Endothelial cell of umbilical vein (primary cell): Measurements from ENCODE around the gene SFSWAP. TPM values are rescaled to one million over a fixed set of nuclear protein-coding genes. Genes with fewer than 3 reads are reported as not detected.

Source experiments
- BruUV-seq: library from RNA; stranded (reverse); fragments of 400-500 nt; replicated peaks from 2 replicates; lab custom pipeline; 2021; lab: Mats Ljungman, UMichigan
- CTCF ChIA-PET: fragments of 300-600, 350-600 bp; sonication (Branson Sonifier 250); formaldehyde crosslinking; loops from one replicate; lab custom pipeline; 2021; ENCODE audit warnings: antibody characterized with exemption, inconsistent platforms; lab: Charles Lee
- POLR2A ChIA-PET: fragments of 300-600, 350-600 bp; sonication (Branson Sonifier 250); formaldehyde crosslinking; loops from one replicate; lab custom pipeline; 2021; ENCODE audit warnings: antibody characterized with exemption, inconsistent platforms; lab: Charles Lee
- DNase-seq: peaks from one replicate; pipeline ENCODE4 v3.0.0-alpha.2; 2011; ENCODE audit warnings: low read depth, low spot score
- FAIRE-seq: peaks from 2 replicates; lab custom pipeline; 2011; peaks lifted over from hg19 to GRCh38; lab: Jason Lieb, UNC
- H2AFZ ChIP-seq: 2 replicates; pipeline ENCODE4 v1.6.0; 2012; ENCODE audit warnings: low read depth, low read length, control low read depth, inconsistent platforms
- H3K27ac ChIP-seq: 2 replicates; pipeline ENCODE4 v1.5.1; 2011; ENCODE audit warnings: low read depth, mild to moderate bottlenecking, control low read depth, low read length, moderate library complexity; ENCODE audit not compliant: insufficient read depth
- H3K27me3 ChIP-seq, 2 experiments: 2 replicates each; pipeline versions ENCODE4 v1.6.0 to v1.6.1; 2011; ENCODE audit warnings: low read length in 2 of 2, mixed read lengths in 1 of 2; ENCODE audit not compliant: control insufficient read depth in 2 of 2, insufficient read depth in 2 of 2
- H3K36me3 ChIP-seq, 2 experiments: 2 replicates in 1 of 2; 3 replicates in 1 of 2; pipeline ENCODE4 v1.5.1; 2011; ENCODE audit warnings: low read length in 2 of 2, mild to moderate bottlenecking in 1 of 2, moderate library complexity in 1 of 2; ENCODE audit not compliant: control insufficient read depth in 2 of 2, insufficient read depth in 2 of 2; ENCODE audit errors: extremely low read depth in 1 of 2
- H3K4me1 ChIP-seq: 3 replicates; pipeline ENCODE4 v1.5.1; 2011; ENCODE audit warnings: mild to moderate bottlenecking, low read length; ENCODE audit not compliant: control insufficient read depth, insufficient read depth; ENCODE audit errors: extremely low read depth
- H3K4me2 ChIP-seq: 2 replicates; pipeline ENCODE4 v1.6.1; 2011; ENCODE audit warnings: low read length, control low read depth, mixed read lengths; ENCODE audit not compliant: insufficient read depth
- H3K4me3 ChIP-seq, 3 experiments: fragments of 200-600 bp in 1 of 3; sonication (generic), shearing (Covaris generic) in 1 of 3; replicated peaks in 1 of 3; 2 replicates each; pipeline ENCODE4 v1.5.1; 2011 to 2016; ENCODE audit warnings: control low read depth in 3 of 3, low read length in 3 of 3, mild to moderate bottlenecking in 2 of 3, inconsistent platforms in 1 of 3, low read depth in 1 of 3, moderate library complexity in 1 of 3; ENCODE audit not compliant: insufficient read depth in 1 of 3
- H3K79me2 ChIP-seq: 2 replicates; pipeline ENCODE4 v1.6.0; 2012; ENCODE audit warnings: low read length, inconsistent platforms; ENCODE audit not compliant: control insufficient read depth, insufficient read depth
- H3K9ac ChIP-seq: replicated peaks from 2 replicates; pipeline ENCODE3; 2011; ENCODE audit warnings: low read length, control low read depth; ENCODE audit not compliant: insufficient read depth; ENCODE audit errors: extremely low read depth
- H3K9me1 ChIP-seq: replicated peaks from 3 replicates; pipeline ENCODE4 v1.6.0; 2011; ENCODE audit warnings: mild to moderate bottlenecking, low read length; ENCODE audit not compliant: control insufficient read depth, insufficient read depth; ENCODE audit errors: extremely low read depth
- H3K9me3 ChIP-seq: replicated peaks from 2 replicates; pipeline ENCODE4 v1.5.1; 2012; ENCODE audit warnings: low read length, inconsistent platforms; ENCODE audit not compliant: control insufficient read depth, insufficient read depth
- H4K20me1 ChIP-seq: replicated peaks from 2 replicates; pipeline ENCODE3; 2011; ENCODE audit warnings: mild to moderate bottlenecking, low read length; ENCODE audit not compliant: control insufficient read depth, insufficient read depth; ENCODE audit errors: extremely low read depth
- EZH2 ChIP-seq: IDR thresholded peaks from 2 replicates; pipeline ENCODE4 v1.6.1; 2012; ENCODE audit warnings: borderline replicate concordance, low read depth, mild to moderate bottlenecking, moderate library complexity, low read length, inconsistent platforms; ENCODE audit not compliant: severe bottlenecking
- FOS ChIP-seq: IDR thresholded peaks from 2 replicates; pipeline ENCODE4 v1.6.1; 2011; ENCODE audit warnings: mild to moderate bottlenecking, low read length, moderate library complexity, borderline replicate concordance; ENCODE audit not compliant: insufficient read depth
- GATA2 ChIP-seq: IDR thresholded peaks from 2 replicates; pipeline ENCODE4 v1.7.0; 2011; ENCODE audit warnings: low read depth, mild to moderate bottlenecking, moderate library complexity, mixed read lengths, low read length; ENCODE audit not compliant: insufficient read length, insufficient read depth
- JUN ChIP-seq: IDR thresholded peaks from 2 replicates; pipeline ENCODE4 v1.6.1; 2011; ENCODE audit warnings: borderline replicate concordance, low read depth; ENCODE audit not compliant: insufficient read length, insufficient read depth
- MAX ChIP-seq: IDR thresholded peaks from 2 replicates; pipeline ENCODE4 v1.6.1; 2011; ENCODE audit not compliant: insufficient read depth, insufficient read length
- MYC ChIP-seq: IDR thresholded peaks from one replicate; pipeline ENCODE4 v1.6.1; 2011; ENCODE audit warnings: mild to moderate bottlenecking, low read depth, low read length
- POLR2A ChIP-seq: IDR thresholded peaks from 2 replicates; pipeline ENCODE4 v1.6.1; 2012; ENCODE audit warnings: low read depth, mild to moderate bottlenecking, control low read depth, low read length
- POLR2AphosphoS5 ChIP-seq: IDR thresholded peaks from 2 replicates; pipeline ENCODE4 v1.6.1; 2012; ENCODE audit warnings: low read depth, mild to moderate bottlenecking, control low read depth, low read length, moderate library complexity; ENCODE audit not compliant: insufficient read depth
- dilution Hi-C: fragments of 300-500 bp; cut with MboI; formaldehyde crosslinking; loops from one replicate; pipeline ENCODE4 v1.15.0; 2019; ENCODE audit warnings: low sequenced_read_pairs; ENCODE audit not compliant: extremely low pct_ligation_motif_present
- intact Hi-C: fragments of 100-400 bp; cut with micrococcal nuclease; formaldehyde crosslinking; loops from one replicate; pipeline ENCODE4 v1.10.0; 2022
- polyA plus RNA-seq, 4 experiments: library from polyadenylated mRNA; depleted of rRNA in 3 of 4; stranded (reverse) in 3 of 4; unstranded in 1 of 4; fragments of >200 nt; gene quantifications; 2 replicates each; pipeline versions ENCODE4 v1.2.1 to v1.2.3, GENCODE V29; 2011 to 2012; ENCODE audit warnings: missing spikeins in 1 of 4
- total RNA-seq: library from RNA; stranded (reverse); gene quantifications from 2 replicates; pipeline ENCODE4 v1.2.3, GENCODE V29; 2021
- TF ChIP-seq, protein P1 (sequence below), 2 donors: IDR thresholded peaks; 1 replicate in 1 of 2; 2 replicates in 1 of 2; pipeline ENCODE4 v1.5.1; 2011; ENCODE audit warnings: low read length in 2 of 2, mild to moderate bottlenecking in 2 of 2, moderate library complexity in 2 of 2, control low read depth in 1 of 2, inconsistent platforms in 1 of 2, low read depth in 1 of 2; ENCODE audit not compliant: insufficient read depth in 1 of 2; ENCODE audit errors: extremely low read depth in 1 of 2

Gene SFSWAP
- total and polyA plus RNA-seq, 2 donors (not counting 3 experiments of a cell fraction or from before 2014, with no cell fraction given): 38.1 to 53.3 TPM

GRCh38 chr12:131687346-131688125, 23.4 kb upstream of the SFSWAP start:
- TF ChIP-seq JUN (no peak), POLR2AphosphoS5 (no peak), FOS (no peak), MAX (no peak), POLR2A (no peak), MYC (no peak), EZH2 (no peak), GATA2 (no peak)
- TF ChIP-seq, protein P1, sequence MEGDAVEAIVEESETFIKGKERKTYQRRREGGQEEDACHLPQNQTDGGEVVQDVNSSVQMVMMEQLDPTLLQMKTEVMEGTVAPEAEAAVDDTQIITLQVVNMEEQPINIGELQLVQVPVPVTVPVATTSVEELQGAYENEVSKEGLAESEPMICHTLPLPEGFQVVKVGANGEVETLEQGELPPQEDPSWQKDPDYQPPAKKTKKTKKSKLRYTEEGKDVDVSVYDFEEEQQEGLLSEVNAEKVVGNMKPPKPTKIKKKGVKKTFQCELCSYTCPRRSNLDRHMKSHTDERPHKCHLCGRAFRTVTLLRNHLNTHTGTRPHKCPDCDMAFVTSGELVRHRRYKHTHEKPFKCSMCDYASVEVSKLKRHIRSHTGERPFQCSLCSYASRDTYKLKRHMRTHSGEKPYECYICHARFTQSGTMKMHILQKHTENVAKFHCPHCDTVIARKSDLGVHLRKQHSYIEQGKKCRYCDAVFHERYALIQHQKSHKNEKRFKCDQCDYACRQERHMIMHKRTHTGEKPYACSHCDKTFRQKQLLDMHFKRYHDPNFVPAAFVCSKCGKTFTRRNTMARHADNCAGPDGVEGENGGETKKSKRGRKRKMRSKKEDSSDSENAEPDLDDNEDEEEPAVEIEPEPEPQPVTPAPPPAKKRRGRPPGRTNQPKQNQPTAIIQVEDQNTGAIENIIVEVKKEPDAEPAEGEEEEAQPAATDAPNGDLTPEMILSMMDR (IDR thresholded peaks at IDR 0.05; ENCODE audit: extremely low read depth in 1 of 2, insufficient read depth in 1 of 2, low read depth in 1 of 2, low read length in 2 of 2): no peak
- H3K9me1 ChIP-seq: no peaks in the 10 kb centered on the region
- H3K27me3 ChIP-seq: no peaks in the 10 kb centered on the region
- no peak overlapping the region for H3K9ac ChIP-seq
- no peak overlapping the region for H3K4me2 ChIP-seq
- H3K27ac ChIP-seq: no peak overlapping the region
- CTCF ChIA-PET: no interaction called here
- no peaks in the 10 kb centered on the region for H4K20me1 ChIP-seq
- H3K9me3 ChIP-seq: no peaks in the 10 kb centered on the region
- dilution Hi-C loops: no loop called here
- POLR2A ChIA-PET: no interaction called here
- no peak for DNase-seq
- no TSS peak for BruUV-seq
- H3K4me3 ChIP-seq: no peak overlapping the region
- intact Hi-C loops: no loop called here
- no peaks in the 10 kb centered on the region for H3K4me1 ChIP-seq
- no peaks in the 10 kb centered on the region for H3K36me3 ChIP-seq
- no peak overlapping the region for H2AFZ ChIP-seq
- FAIRE-seq: no peak
- no peaks in the 10 kb centered on the region for H3K79me2 ChIP-seq
